Stimulated activated CD8-positive, alpha-beta memory T cell treated with anti-CD3 and anti-CD28 coated beads, Interleukin-7, amount 100 ng/mL, for 24 hours (primary cell): ENCODE data around the gene YIPF6.
"Not testable (repeated sequence)": the region's sequence is repeated elsewhere in the genome, so short reads cannot be mapped to it uniquely, and the experiment has no call there.

Experiments
- DNase-seq: peaks from one replicate; pipeline ENCODE4 v3.0.0-alpha.2; 2020; ENCODE audit warnings: low read depth

The YIPF6 gene

DNA sequence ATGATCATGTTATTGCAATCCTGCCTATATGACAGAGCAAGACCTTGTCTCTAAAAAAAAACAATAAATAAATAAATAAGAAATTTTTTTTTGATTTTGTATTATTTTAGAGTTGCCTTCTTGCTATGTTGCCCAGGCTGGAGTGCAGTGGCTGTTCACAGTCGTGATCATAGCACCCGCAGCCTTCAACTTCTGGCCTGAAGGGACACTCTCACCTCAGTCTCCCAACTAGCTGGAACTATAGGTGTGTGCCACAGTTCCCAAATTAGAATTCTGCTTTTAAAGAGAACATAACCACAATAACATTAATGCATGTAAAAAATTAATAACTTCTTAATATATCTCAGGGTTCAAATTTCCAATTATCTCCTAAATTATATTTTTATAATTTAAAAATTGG is 7.8 kb downstream of the YIPF6 start:
- no peak for DNase-seq

DNA sequence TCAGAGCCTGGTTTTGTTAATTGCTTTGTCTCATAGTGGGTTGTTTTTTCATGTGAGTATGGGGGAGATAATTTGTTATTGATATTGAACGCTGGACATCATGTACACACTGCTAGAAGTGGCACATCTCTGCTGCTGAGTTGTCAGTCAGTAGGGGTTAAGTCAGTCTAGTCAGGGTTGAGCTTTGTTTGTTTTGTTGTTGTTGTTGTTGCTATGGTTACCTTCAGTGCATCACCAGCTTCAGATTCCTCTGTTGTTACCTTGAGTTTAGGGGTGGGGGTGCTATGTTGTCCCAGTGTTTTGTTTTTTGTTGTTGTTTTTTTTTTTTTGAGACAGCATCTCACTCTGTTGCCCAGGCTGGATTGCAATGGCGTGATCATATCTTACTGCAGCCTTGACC is 9.9 kb downstream of the YIPF6 start:
- no peak for DNase-seq

DNA sequence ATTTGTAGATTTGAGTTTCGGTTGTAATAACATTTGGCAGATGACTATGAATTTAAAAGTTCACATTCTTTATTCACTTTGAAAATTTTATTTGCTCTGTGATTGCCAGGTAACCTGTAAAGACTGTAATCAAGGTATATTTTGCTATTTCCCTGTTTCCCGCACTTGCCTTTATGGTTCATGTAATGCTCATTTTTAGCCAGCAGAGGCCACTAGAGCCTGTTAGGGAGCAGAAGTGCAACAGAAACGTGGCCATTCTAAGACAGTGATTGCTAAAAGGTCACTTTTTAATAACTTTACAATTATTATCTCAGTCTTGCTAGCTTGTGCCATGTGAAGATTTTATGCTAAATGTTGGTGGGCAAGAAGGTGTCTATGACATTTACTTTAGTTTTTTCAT is 12.4 kb downstream of the YIPF6 start:
- DNase-seq, result no peak

DNA sequence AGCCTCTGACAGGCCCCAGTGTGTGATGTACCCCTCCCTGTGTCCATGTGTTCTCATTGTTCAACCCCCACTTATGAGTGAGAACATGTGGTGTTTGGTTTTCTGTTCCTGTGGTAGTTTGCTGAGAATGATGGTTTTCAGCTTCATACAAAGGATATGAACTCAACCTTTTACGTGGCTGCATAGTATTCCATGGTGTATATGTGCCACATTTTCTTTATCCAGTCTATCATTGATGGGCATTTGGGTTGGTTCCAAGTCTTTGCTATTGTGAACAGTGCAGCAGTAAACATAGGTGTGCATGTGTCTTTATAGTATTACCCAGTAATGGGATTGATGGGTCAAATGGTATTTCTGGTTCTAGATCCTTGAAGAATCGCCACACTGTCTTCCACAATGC is 25.8 kb downstream of the YIPF6 start:
- not testable (repeated sequence) for DNase-seq

DNA sequence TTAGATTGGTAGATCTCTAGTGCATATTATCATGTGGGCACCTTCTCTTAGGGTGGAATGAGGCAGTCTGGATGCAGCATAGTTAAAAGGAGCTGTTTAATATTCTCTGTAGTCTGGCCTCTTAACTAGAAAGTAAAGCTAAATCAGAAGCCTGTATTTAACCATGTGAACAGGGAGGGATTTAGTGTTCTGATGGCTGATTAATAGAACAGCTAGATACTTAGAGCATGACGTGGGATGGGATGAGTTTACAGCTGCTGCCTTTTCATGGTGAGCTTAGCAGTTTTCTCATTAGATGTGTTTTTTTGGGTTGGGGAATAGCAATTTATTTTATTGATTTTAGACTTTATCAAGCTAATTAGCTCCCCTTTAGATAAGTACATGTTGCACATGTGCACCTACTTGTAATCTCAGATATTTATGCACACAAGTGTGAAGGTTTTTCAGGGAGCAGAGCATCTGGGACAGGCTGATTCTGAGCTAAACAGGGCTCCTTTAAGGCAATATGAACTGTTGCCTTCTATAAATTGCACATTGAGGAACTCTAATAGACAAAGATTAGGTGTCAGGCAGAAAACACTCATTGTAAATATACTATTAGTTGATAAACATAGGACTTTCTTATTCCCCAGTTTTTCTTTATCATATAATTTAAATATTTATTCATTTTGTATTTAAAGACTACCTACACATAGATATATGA is 34.1 kb downstream of the YIPF6 start:
- no peak for DNase-seq

DNA sequence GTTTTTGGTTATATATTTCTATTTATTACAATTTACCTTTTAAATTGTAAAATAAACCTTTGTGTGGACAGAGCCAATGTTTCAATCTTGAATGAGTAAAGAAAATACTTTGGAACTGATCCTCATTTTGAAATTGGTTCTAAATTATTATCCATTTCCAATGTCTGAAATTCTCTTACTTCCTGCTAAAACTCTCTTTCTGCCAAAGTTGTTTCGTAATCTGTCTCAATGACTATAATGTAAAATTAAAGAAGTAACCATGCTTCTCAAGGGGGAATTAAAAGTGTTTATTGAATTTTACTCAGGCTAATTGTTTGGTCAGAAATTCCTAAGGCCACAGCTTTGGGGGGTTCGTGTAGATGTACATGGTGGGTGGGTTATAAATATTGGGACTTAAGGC is 34.8 kb downstream of the YIPF6 start:
- no peak for DNase-seq

DNA sequence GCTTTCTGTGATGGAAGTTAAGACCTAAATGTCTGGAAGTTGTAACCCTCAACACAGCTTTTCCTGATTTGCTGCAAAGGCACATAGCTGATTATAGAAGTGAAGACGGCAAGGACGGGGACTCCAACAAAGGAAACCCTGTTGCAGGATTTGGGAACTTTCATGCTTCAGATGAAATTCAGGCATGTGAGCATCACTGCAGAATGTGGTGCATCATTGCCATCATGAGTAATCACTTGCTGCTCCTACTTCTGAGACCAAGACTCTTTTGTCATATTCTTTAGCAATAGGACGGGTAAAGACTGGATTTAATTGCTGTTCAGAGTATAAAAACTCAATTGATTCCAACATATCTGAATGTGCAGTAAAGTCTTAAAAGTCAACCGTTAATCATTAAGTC is 35.8 kb downstream of the YIPF6 start:
- no peak for DNase-seq

DNA sequence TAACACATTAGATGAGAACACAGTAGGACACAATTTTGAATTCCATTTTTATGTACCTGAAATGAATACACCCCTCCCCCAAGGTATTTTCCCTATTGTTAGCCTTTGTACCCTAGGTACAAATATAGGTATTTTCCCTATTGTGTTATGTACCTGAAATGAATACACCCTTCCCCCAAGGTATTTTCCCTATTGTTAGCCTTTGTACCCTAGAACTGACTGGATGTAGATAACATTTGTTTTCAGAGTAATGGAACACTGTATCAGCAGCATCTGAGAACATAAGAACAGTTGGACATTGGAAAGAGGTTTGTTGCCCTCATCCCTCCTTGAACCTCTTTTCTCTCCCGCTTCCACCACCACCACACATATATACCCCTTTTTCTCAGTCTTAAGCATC is 37.6 kb downstream of the YIPF6 start:
- no peak for DNase-seq

DNA sequence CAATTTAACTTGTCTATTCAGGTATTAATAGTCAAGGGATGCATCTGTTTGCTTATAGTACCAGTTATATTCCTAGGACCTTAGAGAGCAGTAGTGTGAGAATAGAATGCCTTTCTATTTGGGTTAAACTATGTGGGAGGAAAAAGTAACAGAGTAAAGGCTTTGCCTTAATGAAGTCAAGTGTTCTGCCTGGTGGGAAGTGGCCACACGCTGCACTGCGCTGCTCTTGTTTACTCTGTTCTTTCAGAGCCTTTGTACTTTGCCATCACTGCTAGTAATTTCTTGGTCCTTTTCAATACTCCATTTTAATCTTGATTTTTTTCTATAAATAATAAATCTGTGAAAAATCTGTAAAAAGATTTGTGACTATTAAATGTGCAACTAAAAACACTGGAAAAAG is 38.0 kb downstream of the YIPF6 start:
- DNase-seq, result no peak

DNA sequence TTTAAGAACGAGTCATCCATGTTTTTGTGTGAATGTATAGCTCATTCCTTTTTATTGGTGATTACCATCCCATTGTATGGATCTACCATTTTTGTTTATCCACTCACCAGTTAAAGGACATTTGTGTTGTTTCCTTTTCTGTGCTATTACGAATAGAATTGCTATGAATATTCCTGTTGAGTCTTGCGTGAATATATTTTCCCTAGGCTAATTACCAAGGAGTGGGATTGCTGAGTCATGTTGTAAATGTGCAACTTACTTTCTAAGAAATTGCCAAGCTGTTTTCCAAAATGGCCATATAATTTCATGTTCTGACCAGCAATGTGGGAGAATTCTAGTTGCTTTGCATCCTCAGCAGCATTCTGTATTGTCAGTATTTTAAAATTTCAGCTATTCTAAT is 51.3 kb downstream of the YIPF6 start:
- no peak for DNase-seq

DNA sequence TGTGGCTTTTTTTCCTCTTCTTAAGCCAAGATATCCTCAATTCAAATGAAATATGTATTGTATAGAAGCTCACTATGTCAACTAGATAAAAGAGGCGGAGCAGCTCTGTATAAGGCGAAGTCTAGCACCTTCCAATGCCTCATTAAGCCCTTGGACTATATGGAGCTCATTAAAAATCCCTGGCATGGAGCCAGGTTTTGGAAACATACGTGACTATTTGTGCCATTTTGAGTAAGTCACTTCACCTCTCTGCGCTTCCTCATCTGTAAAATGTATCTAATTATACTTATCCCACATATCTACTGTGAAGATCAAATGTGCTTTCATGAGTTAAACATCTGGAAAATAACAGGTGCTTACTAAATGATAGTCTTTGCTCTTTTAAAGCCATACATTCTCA is 57.2 kb downstream of the YIPF6 start:
- DNase-seq, result no peak

DNA sequence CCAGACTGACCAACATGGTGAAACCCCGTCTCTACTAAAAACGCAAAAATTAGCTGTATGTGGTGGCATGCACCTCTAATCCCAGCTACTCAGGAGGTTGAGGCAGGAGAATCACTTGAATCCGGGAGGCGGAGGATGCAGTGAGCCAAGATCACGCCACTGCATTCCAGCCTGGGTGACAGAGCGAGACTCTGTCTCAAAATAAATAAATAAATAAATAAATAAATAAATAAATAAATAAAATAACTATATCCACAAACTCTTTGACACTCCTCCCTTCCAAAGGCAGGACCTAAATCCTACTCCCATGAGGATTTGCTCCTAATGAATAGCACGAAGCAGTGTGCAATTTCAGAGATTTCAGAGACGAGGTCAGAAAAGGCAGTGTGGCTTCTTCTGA is 58.3 kb downstream of the YIPF6 start:
- not testable (repeated sequence) for DNase-seq

DNA sequence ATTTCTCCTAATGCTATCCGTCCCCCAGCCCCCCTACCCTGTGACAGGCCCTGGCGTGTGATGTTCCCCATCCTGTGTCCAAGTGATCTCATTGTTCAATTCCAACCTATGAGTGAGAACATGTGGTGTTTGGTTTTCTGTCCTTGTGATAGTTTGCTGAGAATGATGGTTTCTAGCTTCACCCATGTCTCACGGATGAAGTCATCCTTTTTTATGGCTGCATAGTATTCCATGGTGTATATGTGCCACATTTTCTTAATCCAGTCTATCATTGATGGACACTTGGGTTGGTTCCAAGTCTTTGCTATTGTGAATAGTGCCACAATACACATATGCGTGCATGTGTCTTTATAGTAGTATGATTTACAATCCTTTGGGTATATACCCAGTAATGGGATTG is 61.1 kb downstream of the YIPF6 start:
- DNase-seq, result not testable (repeated sequence)

DNA sequence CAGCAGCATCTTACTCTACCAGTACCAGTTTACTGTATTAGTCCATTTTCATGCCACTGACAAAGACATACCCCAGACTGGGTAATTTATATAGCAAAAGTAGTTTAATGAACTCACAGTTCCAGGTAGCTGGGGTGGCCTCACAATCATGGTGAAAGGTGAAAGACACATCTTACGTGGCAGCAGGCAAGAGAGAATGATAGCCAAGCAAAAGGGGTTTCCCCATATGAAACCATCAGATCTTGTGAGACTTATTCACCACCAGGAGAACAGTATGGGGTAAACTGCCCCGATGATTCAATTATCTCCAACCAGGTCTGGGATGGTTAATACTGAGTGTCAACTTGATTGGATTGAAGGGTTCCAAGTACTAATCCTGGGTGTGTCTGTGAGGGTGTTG is 69.3 kb downstream of the YIPF6 start:
- no peak for DNase-seq

DNA sequence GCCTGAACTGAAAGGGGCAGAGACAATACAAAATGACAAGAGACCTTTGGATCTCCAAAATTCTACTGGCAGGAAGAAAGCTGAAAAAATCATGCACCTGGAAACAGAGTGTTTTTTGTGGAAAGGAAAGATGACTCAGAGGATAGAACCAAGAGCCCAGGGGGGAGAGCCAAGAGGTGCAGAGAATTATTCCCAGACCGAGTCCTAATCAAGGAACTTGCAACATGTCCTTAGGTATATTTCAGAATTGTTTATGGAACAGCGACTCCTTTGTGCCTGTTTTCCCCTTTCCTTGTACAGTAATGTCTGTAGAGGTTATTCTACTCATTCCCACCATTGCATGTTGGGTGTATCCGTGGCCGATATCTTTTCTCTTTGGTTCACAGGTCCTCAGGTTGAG is 71.7 kb downstream of the YIPF6 start:
- no peak for DNase-seq

DNA sequence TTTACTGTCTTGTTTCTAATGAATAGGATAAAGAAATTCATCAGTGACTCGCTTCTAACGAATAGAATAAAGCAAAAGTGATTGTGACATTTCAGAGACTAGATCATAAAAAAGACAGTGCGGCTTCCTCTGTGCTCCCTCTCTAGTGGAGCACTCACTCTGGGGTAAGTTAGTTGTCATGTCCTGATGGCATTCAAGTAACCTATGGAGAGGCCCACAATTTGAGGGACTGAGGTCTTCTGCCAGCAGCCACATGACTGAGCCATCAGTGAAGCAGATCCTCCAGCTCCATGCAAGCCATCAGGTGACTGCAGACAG is 72.4 kb downstream of the YIPF6 start:
- no peak for DNase-seq

DNA sequence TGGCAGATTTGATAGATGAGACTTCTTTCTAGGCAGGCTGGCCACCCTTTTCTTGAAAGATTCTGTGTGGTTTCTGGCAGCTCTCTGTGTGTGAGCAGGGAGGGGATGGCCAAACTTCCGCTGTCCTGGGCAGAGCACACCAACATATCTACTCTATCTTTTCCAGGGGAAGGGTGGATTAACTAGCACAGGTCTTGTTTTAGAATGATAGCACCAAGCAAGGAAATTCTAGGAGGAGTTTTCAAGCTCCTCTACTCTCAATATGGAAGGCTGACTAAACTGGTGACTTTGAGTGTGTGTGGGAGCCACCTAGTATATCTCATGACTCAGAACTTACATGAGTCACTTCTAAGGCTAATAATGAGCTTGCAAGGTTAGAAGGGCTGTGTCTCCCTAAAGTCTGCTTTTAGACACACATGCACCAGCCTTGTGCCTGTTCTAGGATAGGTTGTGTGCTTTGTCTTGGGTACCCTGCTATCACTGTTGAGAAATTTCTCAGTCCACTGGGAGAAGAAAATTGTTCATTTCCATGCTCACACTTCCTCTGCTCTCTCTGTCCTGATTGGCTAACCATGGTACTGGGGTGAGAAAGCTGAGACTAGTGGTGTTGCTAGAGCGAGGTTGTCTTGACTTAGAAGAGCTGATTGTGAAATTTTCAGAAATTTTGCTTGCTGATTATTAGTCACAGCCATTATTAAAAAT is 72.9 kb downstream of the YIPF6 start:
- DNase-seq, result no peak

DNA sequence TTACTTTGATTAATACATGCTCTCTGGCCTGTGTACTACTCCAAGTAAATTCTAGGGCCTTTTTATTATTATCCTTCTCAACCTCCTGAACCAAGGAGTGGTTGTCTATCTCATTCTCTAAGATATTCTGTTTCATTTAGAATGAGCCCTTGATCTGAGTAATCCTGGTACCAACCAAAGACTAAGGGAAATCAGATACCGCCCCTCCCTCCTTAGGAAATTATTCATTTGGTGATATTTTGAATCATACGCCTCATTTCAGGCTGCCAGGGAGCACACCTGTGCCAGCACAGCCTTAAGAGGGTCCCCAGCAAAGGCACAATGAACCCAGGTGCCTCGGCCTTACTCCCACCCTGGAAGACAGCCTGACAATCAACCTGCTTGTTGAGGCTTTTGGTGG is 75.4 kb downstream of the YIPF6 start:
- no peak for DNase-seq

DNA sequence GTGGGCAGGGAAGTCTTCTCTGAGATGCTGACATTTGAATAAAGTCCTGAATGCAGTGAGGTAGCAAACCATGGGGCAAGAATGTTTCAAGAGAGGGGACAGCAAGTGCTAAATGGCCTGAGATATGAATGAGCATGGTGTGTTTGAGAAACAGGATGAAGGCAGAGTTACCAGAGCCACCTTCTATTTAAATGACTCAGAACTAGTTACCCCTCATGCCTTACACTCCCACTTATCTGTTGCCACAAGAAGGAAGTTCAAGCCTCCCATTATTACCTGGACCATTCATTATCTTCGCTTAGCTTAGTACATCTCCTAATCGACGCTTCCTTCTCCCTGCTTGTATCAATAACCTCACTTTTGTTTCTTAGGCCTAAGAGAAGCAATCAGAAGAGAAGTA is 81.0 kb downstream of the YIPF6 start:
- DNase-seq, result no peak

DNA sequence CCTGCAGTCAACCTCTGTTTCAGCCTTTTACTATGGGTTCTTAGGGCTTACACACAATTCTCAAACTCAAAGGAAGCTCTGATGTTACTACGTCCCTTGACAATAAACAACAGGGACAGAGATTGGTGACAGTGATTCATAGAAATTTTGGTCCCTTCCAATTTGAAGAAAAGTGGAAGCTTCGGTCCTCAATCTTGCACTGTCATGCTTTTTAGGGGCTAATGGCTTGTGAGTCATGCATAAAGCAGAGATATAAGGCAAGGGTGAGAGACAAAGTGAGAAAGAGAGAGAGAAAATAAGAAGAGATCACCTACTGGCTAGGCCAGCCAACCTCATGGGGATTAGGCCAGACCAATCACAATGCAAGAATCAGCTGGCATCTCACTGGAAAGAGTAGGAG is 85.4 kb downstream of the YIPF6 start:
- DNase-seq, result no peak
